A204.1 (cell line): ENCODE measurements around the gene CHRNB1.
"Not testable (repeated sequence)": the region's sequence is repeated elsewhere in the genome, so short reads cannot be mapped to it uniquely, and the experiment has no call there.

ENCODE experiments used
- FAIRE-seq: peaks from 2 replicates; lab custom pipeline; 2012; peaks lifted over from hg19 to GRCh38; lab: Jason Lieb, UNC

Gene CHRNB1

DNA sequence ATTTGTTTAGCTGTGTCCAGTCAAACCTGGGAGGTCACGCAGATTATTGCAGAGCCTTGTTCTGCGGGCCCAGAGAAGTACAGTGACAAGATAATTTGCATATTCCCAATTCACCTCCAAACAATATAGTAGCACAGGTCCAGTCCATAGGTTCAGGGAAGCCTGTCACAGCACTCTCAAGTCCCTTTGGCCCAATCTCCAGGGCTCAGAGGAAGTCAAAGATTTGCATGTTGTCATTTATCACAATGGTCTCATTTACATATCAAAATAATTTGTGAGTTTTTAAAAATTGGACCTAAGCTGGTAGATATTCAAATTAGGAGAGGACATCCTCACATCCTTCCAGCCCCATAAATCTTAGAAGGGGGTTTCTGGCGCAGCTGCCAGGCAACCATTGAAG is 22.6 kb downstream of the CHRNB1 start:
- no peak for FAIRE-seq

GRCh38 chr17:7468290-7468689 is 23.4 kb downstream of the CHRNB1 start:
- FAIRE-seq, result no peak

DNA sequence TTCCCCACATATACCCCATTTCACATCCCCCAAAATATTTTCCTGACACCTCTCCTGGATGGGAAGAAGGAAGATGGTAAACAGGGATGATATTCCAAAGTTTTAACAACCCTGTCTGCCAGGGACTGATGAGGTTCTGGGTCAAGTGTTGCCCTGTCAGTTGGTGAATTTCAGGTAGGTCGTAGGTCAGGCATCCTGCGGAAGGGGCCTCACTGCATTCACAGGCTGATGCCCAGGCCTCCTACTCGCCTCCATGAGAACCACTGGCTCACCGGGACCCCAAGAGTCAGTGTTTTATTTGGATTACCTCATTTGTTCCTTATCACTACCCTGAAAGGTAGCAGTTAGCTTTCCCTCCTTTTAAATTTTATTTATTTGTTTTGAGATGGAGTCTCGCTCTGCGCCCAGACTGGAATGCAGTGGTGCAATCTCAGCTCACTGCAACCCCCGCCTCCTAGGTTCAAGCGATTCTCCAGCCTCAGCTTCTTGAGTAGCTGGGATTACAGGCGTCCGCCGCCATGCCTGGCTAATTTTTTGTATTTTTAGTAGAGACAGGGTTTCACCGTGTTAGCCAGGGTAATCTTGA is 24.0 kb downstream of the CHRNB1 start:
- no peak for FAIRE-seq

- FAIRE-seq, result not testable (repeated sequence)
These were observed 25.0 kb downstream of the CHRNB1 start for GRCh38 chr17:7469843-7470242.

DNA sequence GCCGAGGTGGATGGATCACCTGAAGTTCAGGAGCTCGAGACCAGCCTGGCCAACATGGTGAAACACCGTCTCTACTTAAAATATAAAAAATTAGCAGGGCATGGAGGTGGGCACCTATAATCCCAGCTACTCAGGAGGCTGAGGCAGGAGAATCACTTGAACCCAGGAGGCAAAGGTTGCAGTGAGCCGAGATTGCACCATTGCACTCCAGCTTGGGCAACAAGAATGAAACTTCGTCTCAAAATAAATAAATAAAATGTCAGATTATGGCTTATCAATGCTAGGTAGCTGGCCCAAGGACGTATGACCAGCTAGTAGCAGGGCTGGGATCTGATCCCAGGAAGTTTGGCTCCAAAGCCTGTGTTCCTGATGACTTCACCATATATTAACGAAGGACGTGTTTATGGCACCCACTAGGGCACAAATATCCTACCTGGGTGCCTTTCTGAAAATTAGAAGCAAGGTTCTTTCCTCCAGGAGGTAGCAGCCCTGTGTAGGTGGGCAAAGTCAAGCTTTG is 25.7 kb downstream of the CHRNB1 start:
- FAIRE-seq, result not testable (repeated sequence)

GRCh38 chr17:7471729-7472128 is 26.9 kb downstream of the CHRNB1 start:
- FAIRE-seq, result no peak

DNA sequence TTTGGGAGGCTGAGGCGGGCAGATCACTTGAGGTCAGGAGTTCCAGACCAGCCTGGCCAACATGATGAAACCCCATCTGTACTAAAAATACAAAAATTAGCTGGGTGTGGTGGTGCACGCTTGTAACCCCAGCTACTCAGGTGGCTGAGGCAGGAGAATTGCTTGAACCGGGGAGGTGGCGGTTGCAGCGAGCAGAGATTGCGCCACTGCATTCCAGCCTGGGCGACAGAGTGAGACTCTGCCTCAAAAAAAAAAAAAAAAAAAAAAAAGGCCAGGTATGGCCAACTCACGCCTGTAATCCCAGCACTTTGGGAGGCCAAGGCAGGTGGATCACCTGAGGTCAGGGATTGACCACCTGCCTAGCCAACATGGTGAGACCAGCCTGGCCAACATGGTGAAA is 29.9 kb downstream of the CHRNB1 start:
- FAIRE-seq, result not testable (repeated sequence)

- FAIRE-seq, result no peak
These were observed 31.0 kb downstream of the CHRNB1 start for GRCh38 chr17:7475764-7476422.

- no peak for FAIRE-seq
These were observed 31.6 kb downstream of the CHRNB1 start for GRCh38 chr17:7476494-7476893.

DNA sequence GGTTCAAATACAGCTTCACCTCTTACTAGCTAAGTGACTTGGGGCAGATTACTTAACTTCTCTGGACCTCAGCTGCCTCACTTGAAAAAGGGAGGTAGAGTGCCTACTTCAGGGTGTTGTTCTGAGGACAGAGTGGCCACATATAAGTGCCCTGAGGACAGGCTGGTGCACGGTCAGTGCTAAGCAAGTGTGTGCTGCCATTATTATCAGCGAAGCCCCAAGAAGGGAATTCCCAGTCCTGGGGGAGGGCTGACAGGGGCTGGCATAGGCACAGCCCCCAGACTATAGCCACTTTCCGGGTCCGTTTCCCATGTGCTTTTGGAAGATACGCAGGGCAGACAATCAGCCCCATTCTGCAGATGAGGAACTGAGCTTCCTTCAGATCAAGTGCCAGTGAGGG is 32.1 kb downstream of the CHRNB1 start:
- no peak for FAIRE-seq

GRCh38 chr17:7477392-7478275 is 32.8 kb downstream of the CHRNB1 start:
- FAIRE-seq, result no peak

- FAIRE-seq, result no peak
These were observed 33.7 kb downstream of the CHRNB1 start for GRCh38 chr17:7478276-7479212.

DNA sequence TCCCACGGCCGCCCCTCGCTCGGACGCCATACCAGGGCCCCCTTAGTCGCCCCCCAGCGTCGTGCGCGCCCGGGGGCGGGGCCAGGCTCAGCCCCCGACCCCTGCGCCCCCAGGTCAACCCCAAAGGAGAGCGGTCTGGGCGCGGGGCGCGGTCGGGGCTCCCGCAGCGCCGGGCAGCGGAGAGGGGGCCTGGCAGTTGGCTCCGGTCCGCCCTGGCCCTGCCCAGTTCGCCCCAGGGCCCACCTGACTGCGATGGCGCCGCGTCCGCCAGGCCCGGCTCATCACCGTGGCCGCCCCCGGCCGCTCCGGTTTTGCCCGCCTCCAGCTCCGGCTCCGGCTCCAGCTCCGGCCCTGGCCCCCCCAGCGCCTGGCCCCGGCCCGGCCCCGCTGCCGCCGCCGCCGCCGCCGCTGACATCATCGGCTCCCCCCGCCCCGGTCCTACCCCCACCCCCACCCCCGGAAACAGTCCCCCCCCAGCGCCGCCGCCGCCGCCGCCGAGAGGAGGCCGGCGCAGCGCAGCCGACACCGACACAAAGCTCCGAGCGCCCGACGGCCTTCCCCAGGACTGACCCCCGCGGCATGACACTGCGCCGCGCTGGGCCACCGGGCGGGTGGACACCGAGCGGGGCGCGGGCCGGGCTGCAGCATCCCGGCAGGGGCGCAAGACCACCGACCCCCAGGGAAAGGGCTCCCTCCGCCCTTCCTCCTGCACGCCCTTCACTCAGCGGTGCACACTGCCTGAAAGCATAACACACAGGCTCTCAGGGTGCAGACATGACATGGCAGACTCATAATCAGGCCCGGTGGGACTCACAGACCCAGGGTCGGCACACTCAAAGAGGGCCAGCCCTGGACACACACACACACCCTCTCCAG is 34.6 kb downstream of the CHRNB1 start, which contains the start of gene ZBTB4:
ZBTB4 (minus strand) TSS at position 419 of the 876 bp plus-strand sequence. CDS start 12,830 bp downstream, outside the sequence.
- FAIRE-seq, result no peak

GRCh38 chr17:7480089-7480384 is 35.2 kb downstream of the CHRNB1 start:
- no peak for FAIRE-seq

- FAIRE-seq, result not testable (repeated sequence)
These were observed 36.4 kb downstream of the CHRNB1 start, which contains the start of gene SLC35G6 for GRCh38 chr17:7481275-7481674. Gene SLC35G6 (plus strand): TSS chr17:7481446. CDS start chr17:7481517, 71 bp downstream.

DNA sequence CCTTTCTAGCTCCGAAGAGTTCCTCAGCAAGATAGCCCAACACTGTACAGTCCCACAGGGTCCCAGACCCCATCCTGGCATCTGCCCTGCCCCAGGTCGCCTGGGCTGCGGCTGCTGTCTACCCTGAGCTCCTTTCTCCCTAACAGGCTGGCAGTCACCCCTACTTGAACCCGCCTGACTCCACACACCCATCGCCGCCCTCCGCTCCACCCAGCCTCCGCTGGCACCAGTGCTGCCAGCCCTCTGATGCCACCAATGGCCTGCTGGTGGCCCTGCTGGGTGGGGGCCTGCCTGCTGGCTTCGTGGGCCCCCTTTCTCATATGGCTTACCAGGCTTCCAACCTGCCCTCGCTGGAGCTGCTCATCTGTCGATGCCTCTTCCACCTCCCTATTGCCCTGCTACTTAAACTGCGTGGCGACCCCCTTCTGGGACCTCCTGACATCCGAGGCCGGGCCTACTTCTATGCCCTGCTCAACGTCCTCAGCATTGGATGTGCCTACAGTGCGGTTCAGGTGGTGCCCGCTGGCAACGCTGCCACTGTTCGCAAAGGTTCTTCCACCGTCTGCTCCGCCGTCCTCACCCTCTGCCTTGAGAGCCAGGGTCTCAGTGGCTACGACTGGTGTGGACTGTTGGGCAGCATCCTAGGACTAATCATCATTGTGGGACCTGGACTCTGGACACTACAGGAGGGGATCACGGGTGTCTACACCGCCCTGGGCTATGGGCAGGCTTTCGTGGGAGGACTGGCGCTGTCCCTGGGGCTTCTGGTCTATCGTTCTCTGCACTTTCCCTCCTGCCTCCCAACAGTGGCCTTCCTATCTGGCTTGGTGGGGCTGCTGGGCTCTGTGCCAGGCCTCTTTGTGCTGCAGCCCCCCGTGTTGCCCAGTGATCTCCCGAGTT is 37.2 kb downstream of the CHRNB1 start:
- not testable (repeated sequence) for FAIRE-seq

DNA sequence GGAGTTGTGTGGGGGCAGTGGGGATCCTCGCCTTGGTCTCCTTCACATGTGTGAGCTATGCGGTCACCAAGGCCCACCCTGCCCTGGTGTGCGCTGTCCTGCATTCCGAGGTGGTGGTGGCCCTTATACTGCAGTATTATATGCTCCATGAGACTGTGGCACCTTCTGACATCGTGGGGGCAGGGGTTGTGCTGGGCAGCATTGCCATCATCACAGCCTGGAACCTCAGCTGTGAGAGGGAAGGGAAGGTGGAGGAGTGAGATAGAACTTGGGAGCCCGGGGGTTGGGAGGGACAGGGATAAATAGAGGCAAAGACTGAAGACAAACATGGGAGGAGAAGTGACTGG is 37.9 kb downstream of the CHRNB1 start:
- FAIRE-seq, result not testable (repeated sequence)

DNA sequence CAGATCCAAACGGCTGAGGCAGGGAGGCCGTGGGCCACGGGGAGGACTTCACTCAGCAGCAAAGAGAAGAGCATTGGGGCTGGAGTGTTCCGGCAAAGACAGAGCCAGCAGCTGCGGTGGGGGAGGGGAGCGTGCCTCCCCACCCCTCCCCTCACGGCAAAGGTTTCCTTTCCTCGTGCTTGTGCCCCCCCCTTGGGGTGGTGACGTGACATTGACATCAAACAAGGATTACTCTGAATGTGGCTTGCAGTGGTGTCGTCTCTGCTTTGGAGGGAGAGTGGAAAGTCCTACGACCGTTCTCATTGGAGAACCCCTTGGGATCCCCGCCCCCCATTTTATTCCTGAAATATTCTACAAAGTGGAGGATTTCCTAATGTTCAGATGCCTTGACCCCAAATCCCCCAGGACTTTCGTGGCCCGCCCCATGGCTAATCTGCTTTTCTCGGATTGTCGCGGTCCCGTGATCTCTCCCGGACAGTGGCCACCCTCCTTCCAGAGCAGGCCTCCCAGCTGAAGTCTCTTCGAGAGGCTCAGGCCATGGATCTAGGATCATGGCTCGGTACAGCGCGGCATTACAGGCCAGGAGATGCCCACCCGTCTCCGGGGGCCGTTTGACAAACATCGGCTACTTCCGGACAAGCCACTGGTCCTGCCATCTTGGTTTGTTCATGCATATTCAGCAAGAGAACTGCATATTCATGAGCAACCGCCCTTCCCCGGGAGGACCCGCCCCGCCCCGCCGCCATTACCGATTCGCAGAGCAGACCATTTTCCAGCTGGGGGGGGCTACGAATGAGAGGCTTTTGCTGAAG is 38.6 kb downstream of the CHRNB1 start:
- peak; percentile 83 for FAIRE-seq
